AG04450 (cell line): ENCODE results near the gene RNF103. TPM values are rescaled to one million over a fixed set of nuclear protein-coding genes. Genes with fewer than 3 reads are reported as not detected.

ENCODE experiments used
- CTCF ChIA-PET: fragments of 300-600, 350-600 bp; formaldehyde crosslinking; extraction: SDS; loops from one replicate; lab custom pipeline; 2022; ENCODE audit warnings: antibody characterized with exemption, inconsistent platforms; lab: Charles Lee
- POLR2A ChIA-PET: fragments of 350-600 bp; formaldehyde crosslinking; extraction: SDS; loops from one replicate; lab custom pipeline; 2021; ENCODE audit warnings: antibody characterized with exemption, inconsistent platforms; lab: Yijun Ruan, JAX
- DNase-seq: peaks from one replicate; pipeline ENCODE4 v3.0.0-alpha.2; 2011; ENCODE audit warnings: low read depth, low spot score
- H3K27ac ChIP-seq: one replicate; pipeline ENCODE4 v1.5.1; 2012; ENCODE audit warnings: low read depth, low read length, control low read depth
- H3K27me3 ChIP-seq: one replicate; pipeline ENCODE4 v1.6.0; 2012; ENCODE audit warnings: low read length; ENCODE audit not compliant: control insufficient read depth, insufficient read depth
- H3K4me3 ChIP-seq: 2 replicates; pipeline ENCODE4 v1.5.1; 2011; ENCODE audit warnings: mild to moderate bottlenecking, low read depth, low read length, control low read depth
- H3K9me3 ChIP-seq: 2 replicates; pipeline ENCODE4 v1.5.1; 2012; ENCODE audit warnings: low read length; ENCODE audit not compliant: control insufficient read depth, insufficient read depth
- polyA plus RNA-seq: library from polyadenylated mRNA; depleted of rRNA; stranded (reverse); fragments of >200 nt; gene quantifications from 2 replicates; pipeline ENCODE4 v1.2.3, GENCODE V29; 2011
- TF ChIP-seq, protein P1 (sequence below): IDR thresholded peaks from 2 replicates; pipeline ENCODE4 v1.5.1; 2011; ENCODE audit warnings: low read depth, low read length, control low read depth, inconsistent platforms

Gene RNF103
- polyA plus RNA-seq, 1 experiment = 17.6 TPM

GRCh38 chr2:86610871-86611270 is 12.8 kb downstream of the RNF103 start:
- no peaks in the 10 kb centered on the region for H3K9me3 ChIP-seq
- DNase-seq = no peak
- TF ChIP-seq, protein P1, sequence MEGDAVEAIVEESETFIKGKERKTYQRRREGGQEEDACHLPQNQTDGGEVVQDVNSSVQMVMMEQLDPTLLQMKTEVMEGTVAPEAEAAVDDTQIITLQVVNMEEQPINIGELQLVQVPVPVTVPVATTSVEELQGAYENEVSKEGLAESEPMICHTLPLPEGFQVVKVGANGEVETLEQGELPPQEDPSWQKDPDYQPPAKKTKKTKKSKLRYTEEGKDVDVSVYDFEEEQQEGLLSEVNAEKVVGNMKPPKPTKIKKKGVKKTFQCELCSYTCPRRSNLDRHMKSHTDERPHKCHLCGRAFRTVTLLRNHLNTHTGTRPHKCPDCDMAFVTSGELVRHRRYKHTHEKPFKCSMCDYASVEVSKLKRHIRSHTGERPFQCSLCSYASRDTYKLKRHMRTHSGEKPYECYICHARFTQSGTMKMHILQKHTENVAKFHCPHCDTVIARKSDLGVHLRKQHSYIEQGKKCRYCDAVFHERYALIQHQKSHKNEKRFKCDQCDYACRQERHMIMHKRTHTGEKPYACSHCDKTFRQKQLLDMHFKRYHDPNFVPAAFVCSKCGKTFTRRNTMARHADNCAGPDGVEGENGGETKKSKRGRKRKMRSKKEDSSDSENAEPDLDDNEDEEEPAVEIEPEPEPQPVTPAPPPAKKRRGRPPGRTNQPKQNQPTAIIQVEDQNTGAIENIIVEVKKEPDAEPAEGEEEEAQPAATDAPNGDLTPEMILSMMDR = no peak
- ChIA-PET CTCF (no interaction called here), POLR2A (no interaction called here)
- H3K27ac ChIP-seq = no peak overlapping the region
- H3K27me3 ChIP-seq = no peaks in the 10 kb centered on the region
- H3K4me3 ChIP-seq = no peak overlapping the region

DNA sequence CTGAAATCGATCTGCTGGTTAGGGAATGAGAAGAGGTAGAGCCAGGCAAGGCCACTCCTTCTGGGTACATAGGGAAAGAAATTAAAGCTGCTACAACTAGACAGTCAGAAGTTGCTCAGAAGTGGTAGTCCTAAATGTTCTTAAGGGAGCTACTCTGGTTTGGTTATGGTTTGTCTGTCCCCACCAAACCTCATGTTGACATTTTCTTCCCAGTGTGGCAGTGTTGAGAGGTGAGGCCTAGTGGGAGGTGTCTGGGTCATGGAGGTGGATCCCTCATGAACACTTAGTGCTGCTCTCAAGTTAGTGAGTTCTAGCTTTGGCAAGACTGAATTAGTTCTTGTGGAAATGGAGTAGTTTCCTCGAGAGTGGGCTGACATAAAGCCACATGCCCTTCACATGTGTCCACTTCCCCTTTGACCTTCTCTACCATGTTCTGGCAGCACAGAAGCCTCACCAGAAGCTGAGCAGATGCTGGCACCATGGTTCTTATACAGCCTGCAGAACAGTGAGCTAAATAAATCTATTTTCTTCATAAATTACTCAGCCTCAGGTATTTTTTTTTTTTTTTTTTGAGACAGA is 14.7 kb downstream of the RNF103 start:
- Histone ChIP-seq H3K4me3 (no peak overlapping the region), H3K9me3 (no peaks in the 10 kb centered on the region), H3K27ac (no peak overlapping the region), H3K27me3 (no peaks in the 10 kb centered on the region)
- TF ChIP-seq, protein P1 = no peak
- ChIA-PET CTCF (interaction anchor here (0.7 kb wide), 1 partner anchor 475 kb away, joined by 15 read pairs; no protein-coding TSS in a partner anchor), POLR2A (interaction anchor here (0.6 kb wide), 1 partner anchor 13 kb away, joined by 4 read pairs; no protein-coding TSS in a partner anchor)
- no peak for DNase-seq

DNA sequence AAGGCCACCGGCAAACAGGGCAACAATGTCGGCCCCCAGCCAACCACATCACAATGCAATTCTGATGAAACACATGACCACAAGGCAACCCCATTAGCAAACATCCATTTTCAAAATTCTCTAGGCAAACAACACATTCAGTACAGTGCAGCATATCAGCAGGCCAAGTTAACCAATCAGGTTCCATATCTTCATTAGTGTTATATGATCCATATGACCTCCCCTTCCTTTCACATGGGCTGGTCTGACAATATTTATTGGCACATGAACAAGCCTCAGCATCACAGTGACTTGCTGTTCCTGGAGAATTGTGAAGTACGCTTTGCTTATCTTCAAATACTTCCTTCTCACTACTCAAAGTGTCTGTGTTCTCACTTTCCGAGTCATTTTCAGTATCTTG is 19.8 kb downstream of the RNF103 start:
- H3K9me3 ChIP-seq = no peaks in the 10 kb centered on the region
- no peak overlapping the region for H3K4me3 ChIP-seq
- ChIA-PET POLR2A (no interaction called here), CTCF (no interaction called here)
- TF ChIP-seq, protein P1 = no peak
- no peaks in the 10 kb centered on the region for H3K27me3 ChIP-seq
- H3K27ac ChIP-seq = no peak overlapping the region
- DNase-seq = no peak

DNA sequence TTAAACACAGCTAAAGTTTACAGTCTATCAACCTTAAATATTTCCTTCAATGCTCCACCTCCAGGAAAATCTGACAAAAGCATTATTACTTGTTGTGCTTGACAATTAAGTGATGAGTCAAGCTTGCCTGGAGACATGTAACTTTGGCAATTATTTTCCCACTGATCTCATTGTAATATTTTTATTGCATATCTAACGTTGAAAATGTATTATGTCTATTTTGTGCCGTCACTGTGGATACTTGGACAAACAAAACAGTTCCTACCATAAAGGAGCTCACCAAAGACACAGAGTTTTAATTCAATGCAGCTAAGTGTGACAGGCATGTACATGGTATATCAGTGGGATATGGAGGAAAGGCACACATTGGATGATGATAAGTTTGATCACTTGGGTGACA is 24.7 kb downstream of the RNF103 start:
- no peak overlapping the region for H3K4me3 ChIP-seq
- POLR2A ChIA-PET = no interaction called here
- no peak overlapping the region for H3K27ac ChIP-seq
- DNase-seq = no peak
- TF ChIP-seq, protein P1 = no peak
- no peaks in the 10 kb centered on the region for H3K9me3 ChIP-seq
- CTCF ChIA-PET = interaction anchor here (1.2 kb wide), 1 partner anchor 378 kb away, joined by 3 read pairs; no protein-coding TSS in a partner anchor
- H3K27me3 ChIP-seq = peaks cover 4% of the 10 kb centered on the region

- CTCF ChIA-PET = no interaction called here
- DNase-seq = no peak
- POLR2A ChIA-PET = no interaction called here
- TF ChIP-seq, protein P1 = no peak
- no peak overlapping the region for H3K4me3 ChIP-seq
- H3K27me3 ChIP-seq = peaks cover 4% of the 10 kb centered on the region
- no peaks in the 10 kb centered on the region for H3K9me3 ChIP-seq
- no peak overlapping the region for H3K27ac ChIP-seq
These were observed 27.5 kb downstream of the RNF103 start for GRCh38 chr2:86596118-86596517.
